NCI-H2196 (cell line): ENCODE measurements around the gene FTO.

Experiments used
- DNase-seq: peaks from one replicate; lab custom pipeline; 2025; ENCODE audit not compliant: unreplicated experiment; lab: John Stamatoyannopoulos, UW

FTO gene

GRCh38 chr16:53924331-53925106, 220.6 kb downstream of the FTO start:
- no peak for DNase-seq

- DNase-seq, result no peak
Observed at GRCh38 chr16:53925107-53925410, 221.1 kb downstream of the FTO start.

GRCh38 chr16:53925526-53925925, 221.6 kb downstream of the FTO start:
- DNase-seq, result no peak

- DNase-seq, result no peak
Observed at GRCh38 chr16:53926209-53926608, 222.3 kb downstream of the FTO start.

- no peak for DNase-seq
Observed at GRCh38 chr16:53932975-53933374, 229.0 kb downstream of the FTO start.

GRCh38 chr16:53933407-53933806, 229.5 kb downstream of the FTO start:
- DNase-seq, result no peak

- no peak for DNase-seq
Observed at GRCh38 chr16:53936052-53936451, 232.1 kb downstream of the FTO start.

- DNase-seq, result no peak
Observed at GRCh38 chr16:53936529-53936928, 232.6 kb downstream of the FTO start.

GRCh38 chr16:53937161-53937880, 233.4 kb downstream of the FTO start:
- no peak for DNase-seq

GRCh38 chr16:53944025-53944424, 240.1 kb downstream of the FTO start:
- DNase-seq, result no peak

GRCh38 chr16:53945996-53946395, 242.0 kb downstream of the FTO start:
- no peak for DNase-seq

- DNase-seq, result no peak
Observed at GRCh38 chr16:53946746-53947386, 242.9 kb downstream of the FTO start.

GRCh38 chr16:53947642-53948041, 243.7 kb downstream of the FTO start:
- DNase-seq, result no peak

GRCh38 chr16:53948326-53948725, 244.4 kb downstream of the FTO start:
- no peak for DNase-seq

- no peak for DNase-seq
Observed at GRCh38 chr16:53948734-53949430, 244.9 kb downstream of the FTO start.

- DNase-seq, result no peak
Observed at GRCh38 chr16:53949715-53950410, 245.9 kb downstream of the FTO start.

- DNase-seq, result no peak
Observed at GRCh38 chr16:53950677-53951076, 246.7 kb downstream of the FTO start.

GRCh38 chr16:53952215-53953208, 248.6 kb downstream of the FTO start:
- no peak for DNase-seq

- DNase-seq, result no peak
Observed at GRCh38 chr16:53953336-53953735, 249.4 kb downstream of the FTO start.
